Measurements from ENCODE around the gene CKAP5.
"Not testable (repeated sequence)": the region's sequence is repeated elsewhere in the genome, so short reads cannot be mapped to it uniquely, and the experiment has no call there.

The CKAP5 gene

GRCh38 chr11:46800177-46800576, 45.9 kb downstream of the CKAP5 start:
- H3K4me3 ChIP-seq (ENCODE audit: low read length) = no peak overlapping the region
- no peak for DNase-seq (ENCODE audit: low read depth, low spot score)

DNA sequence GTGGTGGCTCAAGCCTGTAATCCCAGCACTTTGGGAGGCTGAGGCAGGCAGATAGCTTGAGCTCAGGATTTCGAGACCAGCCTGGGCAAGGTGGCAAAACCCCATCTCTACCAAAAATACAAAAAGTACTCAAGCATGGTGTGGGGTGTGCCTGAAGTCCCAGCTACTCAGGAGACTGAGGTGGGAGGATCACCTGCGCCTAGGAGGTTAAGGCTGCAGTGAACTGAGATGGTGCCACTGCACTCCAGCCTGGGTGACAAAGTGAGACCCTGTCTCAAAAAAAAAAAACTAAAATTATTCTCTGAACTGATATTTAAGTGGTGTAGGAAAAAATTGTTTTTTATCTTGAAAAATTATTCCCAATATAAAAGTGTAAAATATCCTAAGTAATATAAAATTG, 46.4 kb downstream of the CKAP5 start:
- DNase-seq (ENCODE audit: low read depth, low spot score); H3K4me3 ChIP-seq (ENCODE audit: low read length): not testable (repeated sequence)

DNA sequence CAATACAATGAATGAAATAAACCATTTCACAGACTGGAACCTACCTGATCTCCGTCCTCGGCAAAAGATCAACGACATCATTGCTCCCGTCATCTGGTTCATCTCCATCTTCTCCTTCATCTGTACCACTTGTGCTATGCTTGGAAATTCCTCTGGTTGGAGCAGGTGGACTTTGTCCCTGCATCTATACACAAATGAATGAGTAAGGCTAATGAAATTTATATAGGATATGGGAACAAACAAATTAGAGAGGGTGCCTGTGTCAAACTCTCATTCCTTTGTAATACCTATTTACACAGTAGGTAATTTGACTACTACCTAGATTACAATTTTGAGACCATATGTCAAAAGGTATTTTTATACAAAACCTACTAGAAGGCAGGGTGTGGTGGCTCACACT, 67.7 kb downstream of the CKAP5 start:
- no peak for DNase-seq (ENCODE audit: low read depth, low spot score)
- H3K4me3 ChIP-seq (ENCODE audit: low read length) = no peak overlapping the region

- H3K4me3 ChIP-seq (ENCODE audit: low read length) = no peak overlapping the region
- no peak for DNase-seq (ENCODE audit: low read depth, low spot score)
These were observed 69.2 kb downstream of the CKAP5 start for GRCh38 chr11:46776878-46777277.

DNA sequence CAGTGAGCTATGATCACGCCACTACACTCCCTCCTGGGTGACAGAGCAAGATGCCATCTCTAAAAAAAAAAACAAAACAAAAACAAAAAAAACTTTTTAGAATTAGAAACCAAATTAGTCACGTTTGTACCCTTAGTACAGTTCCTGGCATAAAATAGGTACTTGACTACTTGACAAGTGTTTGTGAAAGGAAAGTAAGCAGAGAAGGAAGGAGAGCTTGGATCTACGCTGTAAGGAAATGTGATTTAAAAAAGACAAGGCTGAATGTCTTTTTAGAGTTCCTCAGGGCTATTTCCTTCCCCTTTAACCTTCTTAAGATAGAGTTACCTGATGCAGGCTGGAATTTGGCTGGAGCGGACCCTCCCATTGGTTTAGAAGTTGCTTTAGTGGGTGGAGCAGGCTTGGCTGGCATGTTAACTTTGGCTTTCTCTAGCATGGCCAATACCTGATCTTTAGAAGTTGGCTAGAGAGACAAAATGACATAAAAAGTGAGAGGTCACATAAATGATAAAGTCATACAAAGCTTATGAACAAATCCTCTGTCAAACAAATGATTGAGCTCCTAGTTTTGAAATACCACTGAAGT, 76.4 kb downstream of the CKAP5 start:
- no peak for DNase-seq (ENCODE audit: low read depth, low spot score)
- no peak overlapping the region for H3K4me3 ChIP-seq (ENCODE audit: low read length)

DNA sequence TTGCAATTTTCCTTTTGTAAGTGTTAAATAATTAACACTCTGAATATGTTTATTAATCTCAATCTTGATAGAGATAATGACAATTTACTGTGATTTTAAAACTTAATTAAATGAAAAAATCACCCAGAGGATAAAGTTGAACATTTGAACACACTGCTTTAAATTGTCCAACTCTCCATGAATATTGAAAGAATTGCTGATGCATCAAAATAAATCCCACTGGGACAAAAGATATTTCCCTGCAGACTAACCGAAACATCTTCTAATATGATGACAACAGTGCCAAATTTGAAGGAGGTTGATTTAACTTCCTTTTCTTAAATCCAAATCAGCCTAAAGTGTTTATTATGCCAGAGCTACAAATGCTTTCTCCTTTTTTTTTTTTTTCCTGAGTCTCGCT, 79.4 kb downstream of the CKAP5 start:
- H3K4me3 ChIP-seq (ENCODE audit: low read length) = no peak overlapping the region
- DNase-seq (ENCODE audit: low read depth, low spot score) = no peak

- H3K4me3 ChIP-seq (ENCODE audit: low read length) = no peak overlapping the region
- no peak for DNase-seq (ENCODE audit: low read depth, low spot score)
These were observed 83.8 kb downstream of the CKAP5 start for GRCh38 chr11:46762248-46762647.

DNA sequence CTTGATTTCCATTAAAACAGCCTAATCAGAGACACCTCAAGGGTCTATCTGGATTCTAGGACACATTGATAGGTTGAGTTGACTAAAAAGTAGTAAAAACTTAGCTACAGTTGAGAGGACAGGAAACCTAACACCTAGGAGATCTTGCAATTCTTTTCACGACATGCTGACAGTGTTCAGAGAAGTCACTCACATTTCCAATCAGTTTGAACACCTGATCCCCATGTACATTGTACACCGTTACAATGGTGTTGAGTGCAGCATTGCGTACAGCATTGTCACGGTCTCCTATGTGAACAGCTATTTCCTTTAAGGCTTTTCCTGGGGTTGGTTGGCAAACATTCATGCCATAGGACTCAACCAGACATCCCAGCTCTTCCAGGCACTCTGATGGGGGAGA, 84.3 kb downstream of the CKAP5 start:
- no peak for DNase-seq (ENCODE audit: low read depth, low spot score)

GRCh38 chr11:46760429-46761128, 85.5 kb downstream of the CKAP5 start:
- DNase-seq (ENCODE audit: low read depth, low spot score) = no peak
- H3K4me3 ChIP-seq (ENCODE audit: low read length) = no peak overlapping the region

More for the DNA sequence above, 84.3 kb downstream of the CKAP5 start:
- H3K4me3 ChIP-seq (ENCODE audit: low read length) = no peak overlapping the region

GRCh38 chr11:46759196-46759595, 86.9 kb downstream of the CKAP5 start:
- no peak for DNase-seq (ENCODE audit: low read depth, low spot score)
- no peak overlapping the region for H3K4me3 ChIP-seq (ENCODE audit: low read length)

- H3K4me3 ChIP-seq (ENCODE audit: low read length) = no peak overlapping the region
- DNase-seq (ENCODE audit: low read depth, low spot score) = no peak
These were observed 90.1 kb downstream of the CKAP5 start for GRCh38 chr11:46755962-46756361.

DNA sequence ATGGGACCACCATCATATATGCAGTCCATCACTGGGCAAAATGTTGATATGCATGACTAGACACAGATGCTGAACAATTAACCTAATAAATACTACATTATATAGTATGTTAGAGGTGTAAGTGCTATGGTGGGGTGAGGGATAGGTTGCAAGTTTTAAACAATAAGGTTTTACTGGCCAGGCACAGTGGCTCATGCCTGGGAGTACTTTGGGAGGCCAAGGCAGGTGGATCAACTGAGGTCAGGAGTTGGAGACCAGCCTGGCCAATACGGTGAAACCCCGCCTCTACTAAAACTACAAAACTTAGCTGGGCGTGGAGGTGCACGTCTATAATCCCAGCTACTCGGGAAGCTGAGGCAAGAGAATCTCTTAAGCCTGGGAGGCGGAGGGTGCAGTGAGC, 98.9 kb downstream of the CKAP5 start:
- DNase-seq (ENCODE audit: low read depth, low spot score) = no peak
- no peak overlapping the region for H3K4me3 ChIP-seq (ENCODE audit: low read length)

DNA sequence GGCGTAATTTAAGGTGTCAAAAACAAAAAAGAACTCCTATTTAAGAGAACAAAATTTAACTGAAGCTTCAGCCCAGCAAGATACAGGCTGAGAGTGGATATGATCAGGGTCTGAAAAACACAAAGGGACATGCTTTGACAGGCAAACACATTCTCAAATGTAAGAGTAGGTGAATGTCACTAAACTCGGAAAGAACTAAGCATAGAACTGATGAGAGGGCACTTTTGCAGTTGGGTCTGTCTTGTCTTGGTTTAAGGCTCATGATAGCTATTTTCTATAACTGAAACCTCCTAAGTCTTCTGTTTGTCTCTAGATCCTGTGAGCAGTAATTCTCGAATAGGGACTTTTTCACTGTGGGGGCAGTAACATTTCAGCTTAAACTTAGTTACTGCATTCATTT, 100.1 kb downstream of the CKAP5 start:
- no peak overlapping the region for H3K4me3 ChIP-seq (ENCODE audit: low read length)
- DNase-seq (ENCODE audit: low read depth, low spot score) = no peak

DNA sequence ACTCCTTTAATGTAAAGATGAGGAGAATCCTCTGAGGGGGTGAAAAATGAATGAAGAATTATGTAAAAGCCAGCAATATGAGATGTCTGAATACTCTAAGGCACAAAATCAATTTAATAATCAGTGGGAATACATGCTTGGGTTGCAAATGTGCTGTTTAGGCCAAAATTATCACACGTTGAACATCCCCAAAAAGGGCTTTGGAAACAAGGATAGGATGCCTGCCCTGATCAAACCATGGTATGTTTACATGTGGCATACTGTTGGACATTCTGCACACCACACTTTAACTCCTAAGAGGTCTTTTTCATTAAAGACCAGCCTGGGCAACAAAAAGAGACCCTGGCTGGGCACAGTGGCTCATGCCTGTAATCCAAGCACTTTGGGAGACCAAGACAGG, 100.8 kb downstream of the CKAP5 start:
- no peak overlapping the region for H3K4me3 ChIP-seq (ENCODE audit: low read length)
- DNase-seq (ENCODE audit: low read depth, low spot score) = no peak

DNA sequence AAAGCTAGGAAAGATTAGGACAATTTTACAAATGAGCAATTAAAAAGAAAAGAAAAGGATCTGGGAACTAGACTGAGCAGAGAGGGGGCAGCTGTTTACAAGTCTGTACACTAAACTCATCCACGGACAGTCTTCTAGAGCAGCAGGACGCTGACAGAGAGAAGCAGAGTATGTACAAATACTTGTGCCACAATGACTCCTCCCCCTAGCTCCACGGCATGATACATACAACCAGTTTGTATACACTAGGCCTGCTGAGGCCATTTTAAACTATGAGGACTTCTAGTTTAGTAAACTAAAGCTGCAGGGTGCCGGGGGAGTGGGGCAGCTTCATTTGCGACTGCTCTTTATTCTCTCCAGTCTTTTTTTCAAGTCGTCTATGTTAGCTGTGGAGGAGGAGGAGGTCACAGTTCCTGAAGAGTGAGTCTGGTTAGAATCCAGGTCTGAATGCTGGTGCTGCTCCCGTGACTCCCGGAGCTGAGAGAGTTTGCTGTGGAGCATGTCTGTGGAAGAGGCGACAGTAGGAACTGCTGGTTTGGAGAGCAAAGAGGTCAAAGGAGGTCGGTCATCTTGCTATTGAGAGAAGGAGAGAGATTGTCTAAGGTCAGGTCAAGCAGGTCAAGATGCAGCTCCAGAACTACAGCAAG, 102.3 kb downstream of the CKAP5 start:
- no peak for DNase-seq (ENCODE audit: low read depth, low spot score)
- no peak overlapping the region for H3K4me3 ChIP-seq (ENCODE audit: low read length)

DNA sequence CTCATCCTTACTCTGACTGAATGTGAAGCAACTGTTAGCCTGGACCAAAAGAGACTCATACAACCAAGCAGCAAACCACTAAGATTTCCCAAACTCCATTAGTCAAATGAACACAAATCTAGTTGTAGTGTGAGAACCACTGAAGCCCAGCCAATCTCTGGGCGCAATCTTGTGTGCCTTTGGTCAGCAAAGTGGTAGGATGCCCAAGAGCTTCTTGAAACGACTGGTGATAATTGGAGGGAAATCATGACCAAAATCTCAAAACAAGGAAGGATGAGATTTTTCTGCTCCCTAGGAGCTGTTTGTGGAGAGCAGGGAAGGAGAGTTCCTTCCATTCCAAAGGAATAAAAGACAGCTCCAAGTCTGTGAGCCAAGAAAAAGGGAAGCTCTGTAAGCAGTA, 103.0 kb downstream of the CKAP5 start:
- DNase-seq (ENCODE audit: low read depth, low spot score) = no peak
- no peak overlapping the region for H3K4me3 ChIP-seq (ENCODE audit: low read length)

GRCh38 chr11:46741600-46742484, 104.2 kb downstream of the CKAP5 start:
- no peak for DNase-seq (ENCODE audit: low read depth, low spot score)
- H3K4me3 ChIP-seq (ENCODE audit: low read length) = no peak overlapping the region

DNA sequence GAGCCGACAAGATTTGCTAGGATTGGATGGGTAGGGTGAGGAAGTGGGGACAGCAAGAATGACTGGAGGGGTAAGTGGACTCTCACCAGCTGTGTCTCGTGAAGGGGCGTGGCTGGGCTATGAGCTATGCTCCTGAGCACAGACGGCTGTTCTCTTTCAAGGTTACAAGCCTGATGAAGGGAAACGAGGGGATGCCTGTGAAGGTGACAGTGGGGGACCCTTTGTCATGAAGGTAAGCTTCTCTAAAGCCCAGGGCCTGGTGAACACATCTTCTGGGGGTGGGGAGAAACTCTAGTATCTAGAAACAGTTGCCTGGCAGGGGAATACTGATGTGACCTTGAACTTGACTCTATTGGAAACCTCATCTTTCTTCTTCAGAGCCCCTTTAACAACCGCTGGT, 107.2 kb downstream of the CKAP5 start:
- no peak for DNase-seq (ENCODE audit: low read depth, low spot score)

GRCh38 chr11:46737699-46738098, 108.4 kb downstream of the CKAP5 start:
- DNase-seq (ENCODE audit: low read depth, low spot score) = no peak
- no peak overlapping the region for H3K4me3 ChIP-seq (ENCODE audit: low read length)

More for the DNA sequence above, 107.2 kb downstream of the CKAP5 start:
- H3K4me3 ChIP-seq (ENCODE audit: low read length) = no peak overlapping the region

GRCh38 chr11:46736615-46737014, 109.5 kb downstream of the CKAP5 start:
- no peak for DNase-seq (ENCODE audit: low read depth, low spot score)
- no peak overlapping the region for H3K4me3 ChIP-seq (ENCODE audit: low read length)
